ENCODE results near the gene OLFML3.
"Not testable (repeated sequence)": the region's sequence is repeated elsewhere in the genome, so short reads cannot be mapped to it uniquely, and the experiment has no call there.

OLFML3 gene

GRCh38 chr1:113991467-113991997 lies 12.3 kb downstream of the OLFML3 start:
- no peak for DNase-seq (ENCODE audit: low read depth)

GRCh38 chr1:113993072-113993471 lies 13.8 kb downstream of the OLFML3 start:
- DNase-seq (ENCODE audit: low read depth) = no peak

DNA sequence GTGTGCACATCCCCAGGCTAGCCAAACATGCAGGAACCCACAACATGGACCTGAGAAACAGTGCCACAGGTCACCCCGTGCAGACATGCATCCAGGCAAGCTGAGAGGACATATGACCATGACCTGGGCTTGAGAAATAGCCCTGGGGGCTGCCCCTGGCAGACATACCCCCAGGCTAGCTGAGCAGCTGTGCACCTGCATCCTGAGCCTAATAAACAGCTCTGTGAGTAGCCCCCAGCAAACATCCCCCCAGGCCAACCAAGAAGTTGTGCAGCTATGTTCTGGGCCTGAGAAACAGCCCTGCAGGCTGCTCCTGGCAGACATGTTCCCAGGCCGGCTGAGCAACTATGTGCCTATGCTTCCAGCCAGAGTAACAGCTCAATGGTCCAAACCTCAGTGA lies 14.5 kb downstream of the OLFML3 start:
- DNase-seq (ENCODE audit: low read depth) = no peak

DNA sequence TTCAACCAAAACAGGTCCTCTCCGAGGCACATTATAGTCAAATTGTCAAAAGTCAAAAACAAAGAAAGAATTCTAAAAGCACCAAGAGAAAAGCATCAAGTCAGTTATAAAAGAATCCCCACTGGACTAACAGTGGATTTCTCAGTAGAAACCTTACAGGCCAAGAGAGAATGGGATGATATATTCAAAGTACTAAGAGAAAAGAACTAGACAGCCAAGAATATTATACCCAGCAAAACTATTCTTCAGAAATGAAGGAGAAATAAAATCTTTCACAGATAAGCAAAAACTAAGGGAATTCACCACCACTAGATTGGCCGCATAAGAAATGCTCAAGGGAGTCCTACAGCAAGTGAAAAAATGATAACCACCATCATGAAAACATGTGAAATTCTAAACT lies 16.1 kb downstream of the OLFML3 start:
- DNase-seq (ENCODE audit: low read depth) = no peak

GRCh38 chr1:113998361-113998760 lies 19.1 kb downstream of the OLFML3 start:
- no peak for DNase-seq (ENCODE audit: low read depth)

GRCh38 chr1:113999233-113999632 lies 20.0 kb downstream of the OLFML3 start:
- DNase-seq (ENCODE audit: low read depth) = no peak

- DNase-seq (ENCODE audit: low read depth) = no peak
Measured at GRCh38 chr1:113999799-114000198, 20.5 kb downstream of the OLFML3 start.

GRCh38 chr1:114000406-114000805 lies 21.1 kb downstream of the OLFML3 start:
- no peak for DNase-seq (ENCODE audit: low read depth)

DNA sequence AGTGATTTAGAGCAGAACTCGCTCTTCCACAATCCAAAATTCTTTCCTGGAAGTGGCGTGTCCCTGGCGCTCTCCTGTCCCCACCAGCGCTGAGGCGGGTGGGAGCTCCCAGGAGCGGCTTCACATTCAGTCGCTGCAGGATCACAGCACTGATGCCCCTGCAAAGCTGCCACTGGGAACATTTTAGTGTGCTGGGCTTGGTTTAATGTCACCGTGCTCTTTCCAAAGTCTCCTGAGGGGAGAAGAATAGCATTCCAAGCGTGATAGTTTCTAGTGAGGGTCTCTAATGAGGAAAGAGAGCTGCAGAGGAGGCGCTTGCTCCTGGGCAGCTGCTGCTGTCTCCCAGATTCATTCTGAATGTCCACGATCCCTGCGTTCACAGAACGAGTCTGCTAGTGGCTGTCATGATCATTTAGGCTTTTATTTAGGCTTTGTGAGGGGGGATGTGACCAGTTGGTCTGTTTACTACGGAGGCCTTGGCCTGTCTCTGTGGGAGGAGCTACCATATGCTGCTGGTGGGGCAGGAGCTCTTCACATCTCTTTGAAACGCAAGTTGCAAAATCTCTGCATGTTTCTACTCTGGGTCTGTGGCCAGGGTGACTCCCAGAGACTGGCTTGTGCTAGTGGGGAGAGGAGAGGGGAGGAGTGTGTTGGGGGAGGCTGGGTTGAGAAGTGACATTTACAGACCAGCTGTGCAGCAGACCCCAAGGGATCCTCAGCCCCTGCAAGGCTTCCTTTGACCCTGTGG lies 23.4 kb downstream of the OLFML3 start:
- DNase-seq (ENCODE audit: low read depth) = no peak

GRCh38 chr1:114003431-114003830 lies 24.2 kb downstream of the OLFML3 start:
- no peak for DNase-seq (ENCODE audit: low read depth)

- not testable (repeated sequence) for DNase-seq (ENCODE audit: low read depth)
Measured at GRCh38 chr1:114006825-114007224, 27.6 kb downstream of the OLFML3 start.

- DNase-seq (ENCODE audit: low read depth) = no peak
Measured at GRCh38 chr1:114008480-114008941, 29.2 kb downstream of the OLFML3 start.

GRCh38 chr1:114008993-114009392 lies 29.7 kb downstream of the OLFML3 start:
- no peak for DNase-seq (ENCODE audit: low read depth)

- DNase-seq (ENCODE audit: low read depth) = no peak
Measured at GRCh38 chr1:114009393-114009792, 30.1 kb downstream of the OLFML3 start.

- DNase-seq (ENCODE audit: low read depth) = no peak
Measured at GRCh38 chr1:114010433-114011184, 31.3 kb downstream of the OLFML3 start.

DNA sequence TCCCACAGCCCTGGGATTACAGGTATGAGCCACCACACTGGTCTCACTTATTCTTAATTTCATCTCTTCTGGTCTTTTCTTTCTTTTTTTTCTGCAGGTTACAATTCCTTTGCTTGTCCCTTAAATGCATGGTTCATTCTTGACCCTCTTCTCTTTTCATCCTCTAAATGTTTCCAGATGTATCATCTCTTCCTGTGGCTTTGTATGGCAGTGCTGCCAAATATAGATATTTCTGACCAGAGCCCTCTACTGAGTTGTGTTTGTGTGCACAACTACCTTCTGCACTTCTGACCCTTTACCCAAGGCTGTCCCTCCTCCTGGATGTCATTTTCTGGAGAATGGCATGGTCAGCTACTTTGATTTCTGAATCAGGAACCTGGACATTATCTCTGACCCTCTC lies 32.5 kb downstream of the OLFML3 start:
- DNase-seq (ENCODE audit: low read depth) = no peak

- no peak for DNase-seq (ENCODE audit: low read depth)
Measured at GRCh38 chr1:114015075-114015474, 35.8 kb downstream of the OLFML3 start.

GRCh38 chr1:114019724-114020123 lies 40.5 kb downstream of the OLFML3 start:
- DNase-seq (ENCODE audit: low read depth) = not testable (repeated sequence)

DNA sequence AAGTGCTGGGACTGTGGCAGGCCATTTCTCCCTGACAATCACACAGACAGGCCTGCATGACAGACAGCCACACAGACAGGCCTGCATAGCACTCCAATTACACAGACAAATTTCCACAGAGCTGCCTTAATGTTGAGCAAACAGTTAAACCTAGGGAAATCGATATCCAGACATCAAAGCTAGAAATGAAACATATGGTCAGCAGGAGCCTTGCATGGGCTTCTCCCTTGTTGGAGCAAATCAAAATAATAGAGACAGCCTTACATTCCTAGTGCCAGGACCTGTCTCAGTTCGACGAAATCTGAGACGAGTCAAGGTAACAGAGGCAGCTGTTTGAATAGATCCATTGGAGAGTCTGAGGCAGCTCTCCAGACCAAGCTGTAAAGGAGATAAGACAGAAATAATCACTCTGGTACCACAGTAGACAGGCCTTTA lies 42.4 kb downstream of the OLFML3 start:
- DNase-seq (ENCODE audit: low read depth) = no peak

- DNase-seq (ENCODE audit: low read depth) = no peak
Measured at GRCh38 chr1:114022877-114023276, 43.6 kb downstream of the OLFML3 start.

DNA sequence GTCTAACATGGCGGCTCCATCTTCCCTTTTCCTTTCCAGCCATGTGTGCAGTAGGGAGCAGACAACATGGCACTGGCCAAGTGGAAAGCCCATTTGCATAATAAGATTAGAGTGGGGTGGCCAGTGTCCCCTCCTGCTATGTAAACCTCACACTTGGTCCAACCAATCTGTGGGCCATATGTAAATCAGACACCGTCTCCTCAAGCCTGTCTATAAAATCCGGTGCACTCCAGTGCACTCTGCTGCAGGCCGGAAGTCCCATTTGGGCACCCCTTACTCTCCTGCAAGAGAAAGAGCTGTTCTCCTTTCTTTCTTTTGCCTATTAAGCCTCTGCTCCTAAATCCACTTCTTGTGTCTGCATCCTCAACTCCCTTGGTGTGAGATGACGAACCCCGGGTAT lies 44.1 kb downstream of the OLFML3 start:
- no peak for DNase-seq (ENCODE audit: low read depth)

GRCh38 chr1:114024049-114024448 lies 44.8 kb downstream of the OLFML3 start:
- DNase-seq (ENCODE audit: low read depth) = no peak
